Stimulated activated naive CD4-positive, alpha-beta T cell treated with Interleukin-2 at 50 U/mL for 16 hours (primary cell): ENCODE data around the gene KIAA1217.

ENCODE experiments used
- DNase-seq: peaks from one replicate; lab custom pipeline; 2025; lab: John Stamatoyannopoulos, UW

The KIAA1217 gene

GRCh38 chr10:24370877-24371276 is 161.9 kb downstream of the KIAA1217 start:
- DNase-seq: no peak

GRCh38 chr10:24371396-24371795 is 162.5 kb downstream of the KIAA1217 start:
- DNase-seq: no peak

GRCh38 chr10:24374134-24374915 is 165.4 kb downstream of the KIAA1217 start:
- DNase-seq: no peak

GRCh38 chr10:24375510-24375909 is 166.6 kb downstream of the KIAA1217 start:
- DNase-seq: no peak

- DNase-seq: no peak
These were observed 167.8 kb downstream of the KIAA1217 start for GRCh38 chr10:24376731-24377130.

GRCh38 chr10:24378126-24378920 is 169.4 kb downstream of the KIAA1217 start:
- DNase-seq: no peak

- no peak for DNase-seq
These were observed 172.5 kb downstream of the KIAA1217 start for GRCh38 chr10:24381235-24382010.

GRCh38 chr10:24382045-24382444 is 173.1 kb downstream of the KIAA1217 start:
- DNase-seq: no peak

GRCh38 chr10:24382596-24382978 is 173.6 kb downstream of the KIAA1217 start:
- DNase-seq: no peak

- no peak for DNase-seq
These were observed 174.2 kb downstream of the KIAA1217 start for GRCh38 chr10:24382979-24383663.

- peak; percentile 29 for DNase-seq
These were observed 174.8 kb downstream of the KIAA1217 start for GRCh38 chr10:24383681-24384106.

- no peak for DNase-seq
These were observed 176.0 kb downstream of the KIAA1217 start for GRCh38 chr10:24384954-24385353.

- no peak for DNase-seq
These were observed 176.8 kb downstream of the KIAA1217 start for GRCh38 chr10:24385776-24386175.

- DNase-seq: no peak
These were observed 181.3 kb downstream of the KIAA1217 start for GRCh38 chr10:24390146-24390700.

- no peak for DNase-seq
These were observed 181.8 kb downstream of the KIAA1217 start for GRCh38 chr10:24390746-24391145.

- no peak for DNase-seq
These were observed 184.3 kb downstream of the KIAA1217 start for GRCh38 chr10:24393201-24393600.

- no peak for DNase-seq
These were observed 185.7 kb downstream of the KIAA1217 start for GRCh38 chr10:24394461-24395190.

GRCh38 chr10:24396396-24396795 is 187.5 kb downstream of the KIAA1217 start:
- DNase-seq: no peak

- DNase-seq: no peak
These were observed 188.7 kb downstream of the KIAA1217 start for GRCh38 chr10:24397662-24398061.

- no peak for DNase-seq
These were observed 195.6 kb downstream of the KIAA1217 start for GRCh38 chr10:24404567-24404966.

GRCh38 chr10:24405635-24406034 is 196.7 kb downstream of the KIAA1217 start:
- DNase-seq: no peak
